ENCODE results near the gene CSNK1G2.

The CSNK1G2 gene

GRCh38 chr19:1990230-1991017 is 49.5 kb downstream of the CSNK1G2 start:
- no peak for DNase-seq

GRCh38 chr19:1991018-1991913 is 50.3 kb downstream of the CSNK1G2 start:
- DNase-seq, result no peak

GRCh38 chr19:1992759-1993260 is 51.8 kb downstream of the CSNK1G2 start:
- peak; percentile 27 for DNase-seq

GRCh38 chr19:1997353-1998233 is 56.6 kb downstream of the CSNK1G2 start:
- no peak for DNase-seq

- DNase-seq, result no peak
Observed at GRCh38 chr19:1998712-1999708, 58.0 kb downstream of the CSNK1G2 start.

- DNase-seq, result no peak
Observed at GRCh38 chr19:1999856-2000515, 59.0 kb downstream of the CSNK1G2 start.

GRCh38 chr19:2003874-2004273 is 62.9 kb downstream of the CSNK1G2 start:
- no peak for DNase-seq

- DNase-seq, result no peak
Observed at GRCh38 chr19:2010135-2010668, 69.2 kb downstream of the CSNK1G2 start.

GRCh38 chr19:2011169-2011568 is 70.2 kb downstream of the CSNK1G2 start:
- no peak for DNase-seq

GRCh38 chr19:2012941-2013682 is 72.1 kb downstream of the CSNK1G2 start:
- no peak for DNase-seq

GRCh38 chr19:2013683-2013961 is 72.7 kb downstream of the CSNK1G2 start:
- DNase-seq, result no peak

- no peak for DNase-seq
Observed at GRCh38 chr19:2014131-2014571, 73.2 kb downstream of the CSNK1G2 start.

GRCh38 chr19:2014731-2015607 is 74.0 kb downstream of the CSNK1G2 start:
- peak; percentile 43 for DNase-seq

GRCh38 chr19:2015608-2015950 is 74.6 kb downstream of the CSNK1G2 start, which contains the start of gene BTBD2:
Gene BTBD2, minus strand, starts transcription at chr19:2015714. Its CDS starts 11 bp downstream, at chr19:2015703.
- DNase-seq, result peak; percentile 82

- DNase-seq, result peak; percentile 82
Observed at GRCh38 chr19:2016041-2016807, 75.3 kb downstream of the CSNK1G2 start.

GRCh38 chr19:2018752-2019151 is 77.8 kb downstream of the CSNK1G2 start:
- DNase-seq, result no peak

GRCh38 chr19:2021453-2022140 is 80.6 kb downstream of the CSNK1G2 start:
- DNase-seq, result no peak

Data from CD4-positive, alpha-beta T cell treated with Interleukin-17A for 4 hours (primary cell).